Fibroblast of lung (primary cell): ENCODE results near the gene TRPV2. TPM values are rescaled to one million over a fixed set of nuclear protein-coding genes. Genes with fewer than 3 reads are reported as not detected.

Experiments
- DNase-seq, 2 donors: peaks; one replicate each; pipeline versions ENCODE4 v3.0.0 to v3.0.0-alpha.2; 2010; ENCODE audit warnings: low read depth in 2 of 2
- H2AFZ ChIP-seq: 2 replicates; pipeline ENCODE4 v1.5.1; 2012; ENCODE audit warnings: low read length, control low read depth, inconsistent platforms
- H3K27ac ChIP-seq: 2 replicates; pipeline ENCODE4 v1.5.1; 2011; ENCODE audit warnings: low read length, control low read depth; ENCODE audit not compliant: insufficient read depth
- H3K27me3 ChIP-seq: 2 replicates; pipeline ENCODE4 v1.5.1; 2011; ENCODE audit warnings: mild to moderate bottlenecking, low read length; ENCODE audit not compliant: control insufficient read depth, insufficient read depth
- H3K36me3 ChIP-seq: 2 replicates; pipeline ENCODE4 v1.5.1; 2011; ENCODE audit warnings: low read length; ENCODE audit not compliant: control insufficient read depth, insufficient read depth
- H3K4me1 ChIP-seq: 2 replicates; pipeline ENCODE4 v1.5.1; 2011; ENCODE audit warnings: low read length; ENCODE audit not compliant: control insufficient read depth, insufficient read depth; ENCODE audit errors: extremely low read depth
- H3K4me2 ChIP-seq: 2 replicates; pipeline ENCODE4 v1.5.1; 2011; ENCODE audit warnings: low read length, control low read depth; ENCODE audit not compliant: insufficient read depth; ENCODE audit errors: extremely low read depth
- H3K4me3 ChIP-seq, 4 experiments: fragments of 200-600 bp in 1 of 4; sonication (generic) in 1 of 4; replicated peaks in 1 of 4; 2 replicates each; pipeline ENCODE4 v1.5.1; 2011 to 2016; ENCODE audit warnings: low read length in 4 of 4, low read depth in 3 of 4, mild to moderate bottlenecking in 3 of 4, control low read depth in 2 of 4, inconsistent platforms in 1 of 4, mixed read lengths in 1 of 4; ENCODE audit not compliant: insufficient read depth in 1 of 4; ENCODE audit errors: control extremely low read depth in 1 of 4
- H3K79me2 ChIP-seq: 2 replicates; pipeline ENCODE4 v1.5.1; 2012; ENCODE audit warnings: mild to moderate bottlenecking, low read length, inconsistent platforms; ENCODE audit not compliant: control insufficient read depth, insufficient read depth
- H3K9ac ChIP-seq: 2 replicates; pipeline ENCODE4 v1.5.1; 2011; ENCODE audit warnings: mild to moderate bottlenecking, low read length, control low read depth; ENCODE audit not compliant: insufficient read depth
- H3K9me3 ChIP-seq: 2 replicates; pipeline ENCODE4 v1.5.1; 2012; ENCODE audit warnings: low read depth, low read length; ENCODE audit not compliant: control insufficient read depth, insufficient read depth
- H4K20me1 ChIP-seq: 2 replicates; pipeline ENCODE4 v1.5.1; 2011; ENCODE audit warnings: low read length; ENCODE audit not compliant: control insufficient read depth, insufficient read depth; ENCODE audit errors: extremely low read depth
- EZH2 ChIP-seq: IDR thresholded peaks from 2 replicates; pipeline ENCODE4 v1.5.1; 2012; ENCODE audit warnings: low read length, control low read depth, mild to moderate bottlenecking; ENCODE audit errors: missing control alignments
- polyA plus RNA-seq, 2 donors: library from polyadenylated mRNA; depleted of rRNA in 1 of 2; stranded (reverse) in 1 of 2; unstranded in 1 of 2; fragments of >200 nt; gene quantifications; 2 replicates each; pipeline ENCODE4 v1.2.1, GENCODE V29; 2011 to 2012; ENCODE audit warnings: missing spikeins in 1 of 2
- total RNA-seq: library from RNA; depleted of rRNA; stranded (reverse); fragments of >200 nt; gene quantifications from 2 replicates; pipeline ENCODE4 v1.2.1, GENCODE V29; 2014
- TF ChIP-seq, protein P1 (sequence below), 2 donors: IDR thresholded peaks in 1 of 2; conservative IDR thresholded peaks in 1 of 2; 1 replicate in 1 of 2; 2 replicates in 1 of 2; pipeline ENCODE4 v1.5.1; 2011 to 2012; ENCODE audit warnings: low read length in 2 of 2, control low read depth in 1 of 2, inconsistent platforms in 1 of 2, low read depth in 1 of 2, mild to moderate bottlenecking in 1 of 2

The TRPV2 gene
- total and polyA plus RNA-seq, 2 donors (not counting 1 experiment from before 2014, with no cell fraction given), result 68.6 to 74.5 TPM

DNA sequence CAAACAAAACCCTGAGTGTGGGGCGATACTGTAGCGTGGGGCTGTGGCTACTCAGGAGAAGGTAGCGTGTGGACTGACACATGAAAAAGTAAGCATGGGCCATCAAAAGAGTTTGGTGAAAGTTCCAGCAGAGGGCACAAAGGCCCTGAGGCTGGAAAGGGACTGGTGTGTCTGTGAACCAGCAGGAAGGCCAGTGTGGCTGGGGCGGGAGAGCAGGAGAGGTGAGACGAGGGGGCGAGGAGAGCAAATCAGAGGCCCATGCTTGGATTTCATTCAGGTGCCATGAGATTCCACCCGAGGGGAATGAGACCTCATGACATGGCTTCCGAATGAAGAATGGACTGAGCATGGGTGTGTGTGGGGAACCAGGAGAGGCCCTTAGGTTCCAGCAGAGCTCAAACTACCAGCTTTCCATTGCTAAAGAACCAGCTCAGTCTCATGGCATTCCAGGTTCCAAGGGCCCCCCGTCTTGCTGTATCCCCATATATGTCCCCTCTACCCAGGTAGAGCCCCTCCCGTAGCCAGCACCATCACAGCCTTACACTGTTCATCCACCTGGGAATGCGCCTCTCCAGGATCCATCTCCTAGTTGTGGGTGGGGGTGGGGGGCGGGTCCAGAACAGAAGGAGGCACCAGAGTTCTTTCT is 31.1 kb downstream of the TRPV2 start:
- Histone ChIP-seq H3K9me3 (no peaks in the 10 kb centered on the region), H3K36me3 (peaks cover 35% of the 10 kb centered on the region), H3K27ac (no peak overlapping the region), H3K4me3 (no peak overlapping the region), H2AFZ (no peak overlapping the region), H4K20me1 (peaks cover 8% of the 10 kb centered on the region), H3K4me2 (no peak overlapping the region), H3K9ac (no peak overlapping the region), H3K27me3 (no peaks in the 10 kb centered on the region), H3K79me2 (peaks cover 27% of the 10 kb centered on the region), H3K4me1 (peaks cover 6% of the 10 kb centered on the region)
- no peak for DNase-seq
- TF ChIP-seq EZH2, result no peak
- TF ChIP-seq, protein P1, sequence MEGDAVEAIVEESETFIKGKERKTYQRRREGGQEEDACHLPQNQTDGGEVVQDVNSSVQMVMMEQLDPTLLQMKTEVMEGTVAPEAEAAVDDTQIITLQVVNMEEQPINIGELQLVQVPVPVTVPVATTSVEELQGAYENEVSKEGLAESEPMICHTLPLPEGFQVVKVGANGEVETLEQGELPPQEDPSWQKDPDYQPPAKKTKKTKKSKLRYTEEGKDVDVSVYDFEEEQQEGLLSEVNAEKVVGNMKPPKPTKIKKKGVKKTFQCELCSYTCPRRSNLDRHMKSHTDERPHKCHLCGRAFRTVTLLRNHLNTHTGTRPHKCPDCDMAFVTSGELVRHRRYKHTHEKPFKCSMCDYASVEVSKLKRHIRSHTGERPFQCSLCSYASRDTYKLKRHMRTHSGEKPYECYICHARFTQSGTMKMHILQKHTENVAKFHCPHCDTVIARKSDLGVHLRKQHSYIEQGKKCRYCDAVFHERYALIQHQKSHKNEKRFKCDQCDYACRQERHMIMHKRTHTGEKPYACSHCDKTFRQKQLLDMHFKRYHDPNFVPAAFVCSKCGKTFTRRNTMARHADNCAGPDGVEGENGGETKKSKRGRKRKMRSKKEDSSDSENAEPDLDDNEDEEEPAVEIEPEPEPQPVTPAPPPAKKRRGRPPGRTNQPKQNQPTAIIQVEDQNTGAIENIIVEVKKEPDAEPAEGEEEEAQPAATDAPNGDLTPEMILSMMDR (conservative IDR thresholded peaks at IDR 0.05 in 1 of 2, IDR thresholded peaks at IDR 0.05 in 1 of 2; ENCODE audit: low read depth in 1 of 2, low read length in 2 of 2), result no peak

DNA sequence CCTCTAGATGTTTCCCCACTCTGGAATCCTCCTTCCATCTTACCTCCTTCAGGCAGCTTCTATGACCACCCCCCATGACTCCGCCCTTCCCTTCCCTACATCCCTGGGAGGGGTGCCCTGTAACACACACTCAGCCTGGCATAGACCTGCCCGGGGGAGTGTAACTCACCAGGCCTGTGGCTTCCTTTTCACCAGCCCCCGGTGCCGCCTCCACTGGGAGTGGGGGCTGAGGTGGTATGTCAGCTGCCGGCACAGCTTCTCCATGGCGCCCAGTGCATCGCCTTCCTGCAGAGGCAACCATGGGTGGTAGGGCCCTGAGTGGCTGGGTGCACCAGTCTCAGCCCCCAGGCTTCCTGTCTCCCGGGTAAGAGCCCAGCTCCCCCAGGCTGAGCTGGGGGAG is 32.3 kb downstream of the TRPV2 start:
- peaks cover 24% of the 10 kb centered on the region for H3K36me3 ChIP-seq
- no peak for DNase-seq
- H4K20me1 ChIP-seq, result peaks cover 1% of the 10 kb centered on the region

DNA sequence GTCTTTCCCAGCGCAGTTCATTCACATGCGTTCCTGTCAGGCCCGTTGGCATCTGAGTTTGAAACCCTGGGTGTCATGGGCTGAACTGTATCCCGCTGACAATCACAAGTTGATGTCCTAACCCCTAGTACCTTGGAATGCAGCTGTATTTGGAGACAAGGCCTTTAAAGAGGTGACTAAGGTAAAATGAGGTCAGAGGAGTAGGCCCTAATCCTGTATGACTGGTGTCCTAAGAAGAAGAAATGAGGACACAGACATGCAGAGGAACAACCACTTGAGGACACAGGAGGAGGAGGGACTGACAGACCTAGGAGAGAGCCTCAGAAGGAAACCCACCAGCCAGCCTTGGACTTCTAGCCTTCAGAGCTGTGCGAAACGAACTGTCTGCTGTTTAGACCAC is 33.1 kb downstream of the TRPV2 start:
- Histone ChIP-seq H4K20me1 (no peaks in the 10 kb centered on the region), H3K27ac (no peak overlapping the region), H3K79me2 (peaks cover 7% of the 10 kb centered on the region), H3K4me2 (no peak overlapping the region), H3K4me1 (peaks cover 2% of the 10 kb centered on the region), H3K9ac (no peak overlapping the region), H2AFZ (no peak overlapping the region), H3K9me3 (no peaks in the 10 kb centered on the region), H3K36me3 (peaks cover 17% of the 10 kb centered on the region), H3K27me3 (no peaks in the 10 kb centered on the region), H3K4me3 (no peak overlapping the region)
- DNase-seq, result no peak
- TF ChIP-seq, protein P1 (conservative IDR thresholded peaks at IDR 0.05 in 1 of 2, IDR thresholded peaks at IDR 0.05 in 1 of 2; ENCODE audit: low read depth in 1 of 2, low read length in 2 of 2), result no peak
- TF ChIP-seq EZH2, result no peak

More for the DNA sequence above, 32.3 kb downstream of the TRPV2 start:
- no peaks in the 10 kb centered on the region for H3K9me3 ChIP-seq
- TF ChIP-seq, protein P1 (conservative IDR thresholded peaks at IDR 0.05 in 1 of 2, IDR thresholded peaks at IDR 0.05 in 1 of 2; ENCODE audit: low read depth in 1 of 2, low read length in 2 of 2), result no peak
- peaks cover 15% of the 10 kb centered on the region for H3K79me2 ChIP-seq
- peaks cover 2% of the 10 kb centered on the region for H3K4me1 ChIP-seq
- H3K4me2 ChIP-seq, result no peak overlapping the region
- no peak overlapping the region for H3K27ac ChIP-seq
- no peaks in the 10 kb centered on the region for H3K27me3 ChIP-seq
- H3K4me3 ChIP-seq, result no peak overlapping the region
- H2AFZ ChIP-seq, result no peak overlapping the region
- H3K9ac ChIP-seq, result no peak overlapping the region
